K562 (cell line): Measurements from ENCODE around the gene PRR14. TPM values are rescaled to one million over a fixed set of nuclear protein-coding genes. Genes with fewer than 3 reads are reported as not detected.
A peak's percentile ranks its signal among the peaks of the same experiment; 100 is the strongest.

Experiments
- ADNP ChIP-seq: fragments of 200-800 bp; sonication (Bioruptor generic); IDR thresholded peaks from 2 replicates; pipeline ENCODE4 v1.6.1; 2016; ENCODE audit warnings: missing genetic modification characterization, missing compliant biosample characterization
- CBFA2T3 ChIP-seq: fragments of 450-650 bp; IDR thresholded peaks from 2 replicates; pipeline ENCODE4 v1.6.1; 2017
- CBX2 ChIP-seq: fragments of 200-600 bp; sonication (generic); IDR thresholded peaks from one replicate; pipeline ENCODE4 v1.6.1; 2012; ENCODE audit warnings: mild to moderate bottlenecking, low read length, inconsistent platforms; ENCODE audit not compliant: insufficient read depth, poor library complexity, severe bottlenecking
- ELF1 ChIP-seq: fragments of 200-800 bp; sonication (Bioruptor generic); IDR thresholded peaks from 2 replicates; pipeline ENCODE4 v1.6.1; 2016; ENCODE audit warnings: missing genetic modification characterization, missing compliant biosample characterization
- NCOA2 ChIP-seq, 2 experiments: fragments of 450-650 bp; IDR thresholded peaks; 2 replicates each; pipeline ENCODE4 v1.6.1; 2018; ENCODE audit warnings: mild to moderate bottlenecking in 2 of 2, moderate library complexity in 1 of 2; ENCODE audit not compliant: partially characterized antibody in 2 of 2
- NR4A1 ChIP-seq, 2 experiments: fragments of 250-450 bp in 1 of 2; fragments of 450-650 bp in 1 of 2; sonication (Bioruptor Pico) in 1 of 2; IDR thresholded peaks; 2 replicates each; pipeline versions ENCODE4 v1.4.0 to v1.6.1; 2016 to 2020; ENCODE audit warnings: mild to moderate bottlenecking in 2 of 2, missing compliant biosample characterization in 1 of 2, missing genetic modification characterization in 1 of 2, moderate library complexity in 1 of 2
- TAF1 ChIP-seq: IDR thresholded peaks from 2 replicates; pipeline ENCODE4 v1.6.1; 2011; ENCODE audit warnings: mild to moderate bottlenecking, low read length, moderate library complexity; ENCODE audit not compliant: insufficient read depth, control insufficient read depth, severe bottlenecking; ENCODE audit errors: extremely low read depth
- ZBTB17 ChIP-seq: fragments of 450-650 bp; formaldehyde crosslinking; IDR thresholded peaks from 2 replicates; pipeline ENCODE4 v1.4.0; 2020; ENCODE audit warnings: mild to moderate bottlenecking
- ZBTB7A ChIP-seq: IDR thresholded peaks from 2 replicates; pipeline ENCODE4 v1.6.1; 2011; ENCODE audit warnings: low read depth, mild to moderate bottlenecking, low read length, moderate library complexity, borderline replicate concordance; ENCODE audit not compliant: control insufficient read depth
- polyA plus RNA-seq, 8 experiments: library from polyadenylated mRNA; depleted of rRNA in 4 of 8; stranded (reverse) in 5 of 8; unstranded in 3 of 8; fragments of >200 nt; fragmentation: Nextera tagmentation in 2 of 8; fragmentation: Illumina TruSeq in 1 of 8; extraction: Ambion mirVana in 2 of 8; extraction: Trizol in 1 of 8; gene quantifications; 2 replicates each; pipeline versions ENCODE4 v1.2.1 to v1.2.3, GENCODE V29; 2011 to 2014; ENCODE audit warnings: inconsistent platforms in 1 of 8, missing spikeins in 1 of 8
- total RNA-seq, 7 experiments: library from RNA; depleted of rRNA in 6 of 7; stranded (reverse); fragments of >200 nt in 6 of 7; fragmentation: Illumina TruSeq in 2 of 7; extraction: Trizol in 2 of 7; gene quantifications; 2 replicates each; pipeline versions ENCODE4 v1.2.1 to v1.2.3, GENCODE V29; 2011 to 2021; ENCODE audit warnings: low replicate concordance in 1 of 7
- TF ChIP-seq, protein P1 (sequence below): fragments of 450-650 bp; IDR thresholded peaks from 2 replicates; pipeline ENCODE4 v1.6.1; 2016; ENCODE audit warnings: borderline replicate concordance
- TF ChIP-seq, protein P2 (sequence below): fragments of 450-650 bp; formaldehyde crosslinking; conservative IDR thresholded peaks from 2 replicates; pipeline ENCODE4 v1.4.0; 2022; ENCODE audit warnings: mild to moderate bottlenecking, missing genetic modification characterization
- TF ChIP-seq, protein P3 (sequence below): fragments of 200-400 bp; formaldehyde crosslinking; IDR thresholded peaks from 2 replicates; pipeline ENCODE4 v1.6.1; 2017; ENCODE audit warnings: mild to moderate bottlenecking, low read depth, low read length, moderate library complexity
- TF ChIP-seq, protein P4 (sequence below): fragments of 450-650 bp; conservative IDR thresholded peaks from 2 replicates; pipeline ENCODE4 v1.6.1; 2016; ENCODE audit warnings: missing genetic modification characterization, low read depth, mild to moderate bottlenecking, control low read depth, missing compliant biosample characterization
- TF ChIP-seq, protein P5 (sequence below): fragments of 450-650 bp; IDR thresholded peaks from 2 replicates; pipeline ENCODE4 v1.6.1; 2016; ENCODE audit warnings: missing biosample characterization, missing genetic modification characterization
- TF ChIP-seq, protein P6 (sequence below): fragments of 250-450 bp; sonication (Bioruptor Pico); IDR thresholded peaks from 2 replicates; pipeline ENCODE4 v1.4.0; 2020; ENCODE audit warnings: mild to moderate bottlenecking, moderate library complexity

PRR14 gene
- total and polyA plus RNA-seq, 9 of the 15 experiments (the other 6 are each of a cell fraction or from before 2014, with no cell fraction given): 2.2 to 63.1 (median 11.5) TPM

DNA sequence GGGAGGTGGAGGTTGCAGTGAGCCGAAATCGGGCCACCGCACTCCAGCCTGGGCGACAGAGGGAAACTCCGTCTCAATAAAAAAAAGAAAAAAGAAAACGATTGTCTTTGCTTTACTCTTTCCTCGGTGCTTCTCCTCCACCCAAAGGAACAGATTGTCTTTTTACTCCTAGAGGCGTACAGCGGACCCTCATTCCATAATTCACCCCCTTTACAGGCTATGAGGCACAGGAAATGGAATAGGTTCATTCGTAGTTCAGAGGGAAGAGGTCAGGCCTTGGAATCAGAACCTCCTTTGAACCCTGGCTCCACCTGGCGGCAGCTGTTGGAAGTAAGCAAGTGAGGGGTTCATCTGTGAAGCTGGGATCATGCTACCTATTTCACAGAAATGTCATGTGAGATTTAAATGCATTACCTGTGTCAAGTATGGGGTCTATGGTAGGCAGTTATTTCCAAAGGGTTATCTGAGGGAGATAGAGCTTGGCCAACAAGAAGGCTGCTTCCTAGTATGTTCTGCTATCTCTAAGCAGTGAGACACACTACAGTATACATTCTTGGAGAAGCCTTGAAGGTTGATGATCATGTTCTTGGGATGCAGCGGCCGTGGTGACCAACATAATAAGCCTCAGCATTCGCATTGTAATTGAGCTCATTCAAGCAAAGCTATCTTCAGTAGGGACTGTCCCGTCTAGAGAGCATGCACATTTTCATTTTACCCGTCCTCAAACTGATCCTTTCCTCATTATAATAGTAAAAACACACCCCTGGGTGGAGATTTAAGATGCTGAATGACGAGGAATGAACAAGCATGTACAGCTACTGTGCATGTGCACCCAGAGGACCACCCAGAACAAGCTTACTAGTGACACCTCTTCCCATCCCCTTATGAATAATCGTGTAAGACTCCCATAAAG, 21.9 kb upstream of the PRR14 start (continued):
- TF ChIP-seq, protein P1, sequence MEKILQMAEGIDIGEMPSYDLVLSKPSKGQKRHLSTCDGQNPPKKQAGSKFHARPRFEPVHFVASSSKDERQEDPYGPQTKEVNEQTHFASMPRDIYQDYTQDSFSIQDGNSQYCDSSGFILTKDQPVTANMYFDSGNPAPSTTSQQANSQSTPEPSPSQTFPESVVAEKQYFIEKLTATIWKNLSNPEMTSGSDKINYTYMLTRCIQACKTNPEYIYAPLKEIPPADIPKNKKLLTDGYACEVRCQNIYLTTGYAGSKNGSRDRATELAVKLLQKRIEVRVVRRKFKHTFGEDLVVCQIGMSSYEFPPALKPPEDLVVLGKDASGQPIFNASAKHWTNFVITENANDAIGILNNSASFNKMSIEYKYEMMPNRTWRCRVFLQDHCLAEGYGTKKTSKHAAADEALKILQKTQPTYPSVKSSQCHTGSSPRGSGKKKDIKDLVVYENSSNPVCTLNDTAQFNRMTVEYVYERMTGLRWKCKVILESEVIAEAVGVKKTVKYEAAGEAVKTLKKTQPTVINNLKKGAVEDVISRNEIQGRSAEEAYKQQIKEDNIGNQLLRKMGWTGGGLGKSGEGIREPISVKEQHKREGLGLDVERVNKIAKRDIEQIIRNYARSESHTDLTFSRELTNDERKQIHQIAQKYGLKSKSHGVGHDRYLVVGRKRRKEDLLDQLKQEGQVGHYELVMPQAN: no peak
- TF ChIP-seq ZBTB7A (no peak), CBFA2T3 (no peak), ELF1 (tag) (no peak), ZBTB17 (CRISPR knock-in tag) (no peak), CBX2 (no peak), TAF1 (no peak), NCOA2 (IDR thresholded peaks at IDR 0.05; ENCODE audit: partially characterized antibody in 2 of 2) (no peak), ADNP (tag) (no peak), NR4A1 (CRISPR knock-in tag; IDR thresholded peaks at IDR 0.05) (no peak), NR4A1 (tag; IDR thresholded peaks at IDR 0.05) (peak; percentile 73; the same call in 1 of the 2 replicates)
- TF ChIP-seq, protein P2, sequence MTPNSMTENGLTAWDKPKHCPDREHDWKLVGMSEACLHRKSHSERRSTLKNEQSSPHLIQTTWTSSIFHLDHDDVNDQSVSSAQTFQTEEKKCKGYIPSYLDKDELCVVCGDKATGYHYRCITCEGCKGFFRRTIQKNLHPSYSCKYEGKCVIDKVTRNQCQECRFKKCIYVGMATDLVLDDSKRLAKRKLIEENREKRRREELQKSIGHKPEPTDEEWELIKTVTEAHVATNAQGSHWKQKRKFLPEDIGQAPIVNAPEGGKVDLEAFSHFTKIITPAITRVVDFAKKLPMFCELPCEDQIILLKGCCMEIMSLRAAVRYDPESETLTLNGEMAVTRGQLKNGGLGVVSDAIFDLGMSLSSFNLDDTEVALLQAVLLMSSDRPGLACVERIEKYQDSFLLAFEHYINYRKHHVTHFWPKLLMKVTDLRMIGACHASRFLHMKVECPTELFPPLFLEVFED (CRISPR knock-in tag): no peak
- TF ChIP-seq, protein P3, sequence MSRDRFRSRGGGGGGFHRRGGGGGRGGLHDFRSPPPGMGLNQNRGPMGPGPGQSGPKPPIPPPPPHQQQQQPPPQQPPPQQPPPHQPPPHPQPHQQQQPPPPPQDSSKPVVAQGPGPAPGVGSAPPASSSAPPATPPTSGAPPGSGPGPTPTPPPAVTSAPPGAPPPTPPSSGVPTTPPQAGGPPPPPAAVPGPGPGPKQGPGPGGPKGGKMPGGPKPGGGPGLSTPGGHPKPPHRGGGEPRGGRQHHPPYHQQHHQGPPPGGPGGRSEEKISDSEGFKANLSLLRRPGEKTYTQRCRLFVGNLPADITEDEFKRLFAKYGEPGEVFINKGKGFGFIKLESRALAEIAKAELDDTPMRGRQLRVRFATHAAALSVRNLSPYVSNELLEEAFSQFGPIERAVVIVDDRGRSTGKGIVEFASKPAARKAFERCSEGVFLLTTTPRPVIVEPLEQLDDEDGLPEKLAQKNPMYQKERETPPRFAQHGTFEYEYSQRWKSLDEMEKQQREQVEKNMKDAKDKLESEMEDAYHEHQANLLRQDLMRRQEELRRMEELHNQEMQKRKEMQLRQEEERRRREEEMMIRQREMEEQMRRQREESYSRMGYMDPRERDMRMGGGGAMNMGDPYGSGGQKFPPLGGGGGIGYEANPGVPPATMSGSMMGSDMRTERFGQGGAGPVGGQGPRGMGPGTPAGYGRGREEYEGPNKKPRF: no peak
- TF ChIP-seq, protein P4, sequence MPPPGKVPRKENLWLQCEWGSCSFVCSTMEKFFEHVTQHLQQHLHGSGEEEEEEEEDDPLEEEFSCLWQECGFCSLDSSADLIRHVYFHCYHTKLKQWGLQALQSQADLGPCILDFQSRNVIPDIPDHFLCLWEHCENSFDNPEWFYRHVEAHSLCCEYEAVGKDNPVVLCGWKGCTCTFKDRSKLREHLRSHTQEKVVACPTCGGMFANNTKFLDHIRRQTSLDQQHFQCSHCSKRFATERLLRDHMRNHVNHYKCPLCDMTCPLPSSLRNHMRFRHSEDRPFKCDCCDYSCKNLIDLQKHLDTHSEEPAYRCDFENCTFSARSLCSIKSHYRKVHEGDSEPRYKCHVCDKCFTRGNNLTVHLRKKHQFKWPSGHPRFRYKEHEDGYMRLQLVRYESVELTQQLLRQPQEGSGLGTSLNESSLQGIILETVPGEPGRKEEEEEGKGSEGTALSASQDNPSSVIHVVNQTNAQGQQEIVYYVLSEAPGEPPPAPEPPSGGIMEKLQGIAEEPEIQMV (tag): no peak
- TF ChIP-seq, protein P5, sequence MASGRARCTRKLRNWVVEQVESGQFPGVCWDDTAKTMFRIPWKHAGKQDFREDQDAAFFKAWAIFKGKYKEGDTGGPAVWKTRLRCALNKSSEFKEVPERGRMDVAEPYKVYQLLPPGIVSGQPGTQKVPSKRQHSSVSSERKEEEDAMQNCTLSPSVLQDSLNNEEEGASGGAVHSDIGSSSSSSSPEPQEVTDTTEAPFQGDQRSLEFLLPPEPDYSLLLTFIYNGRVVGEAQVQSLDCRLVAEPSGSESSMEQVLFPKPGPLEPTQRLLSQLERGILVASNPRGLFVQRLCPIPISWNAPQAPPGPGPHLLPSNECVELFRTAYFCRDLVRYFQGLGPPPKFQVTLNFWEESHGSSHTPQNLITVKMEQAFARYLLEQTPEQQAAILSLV: no peak
- TF ChIP-seq, protein P6, sequence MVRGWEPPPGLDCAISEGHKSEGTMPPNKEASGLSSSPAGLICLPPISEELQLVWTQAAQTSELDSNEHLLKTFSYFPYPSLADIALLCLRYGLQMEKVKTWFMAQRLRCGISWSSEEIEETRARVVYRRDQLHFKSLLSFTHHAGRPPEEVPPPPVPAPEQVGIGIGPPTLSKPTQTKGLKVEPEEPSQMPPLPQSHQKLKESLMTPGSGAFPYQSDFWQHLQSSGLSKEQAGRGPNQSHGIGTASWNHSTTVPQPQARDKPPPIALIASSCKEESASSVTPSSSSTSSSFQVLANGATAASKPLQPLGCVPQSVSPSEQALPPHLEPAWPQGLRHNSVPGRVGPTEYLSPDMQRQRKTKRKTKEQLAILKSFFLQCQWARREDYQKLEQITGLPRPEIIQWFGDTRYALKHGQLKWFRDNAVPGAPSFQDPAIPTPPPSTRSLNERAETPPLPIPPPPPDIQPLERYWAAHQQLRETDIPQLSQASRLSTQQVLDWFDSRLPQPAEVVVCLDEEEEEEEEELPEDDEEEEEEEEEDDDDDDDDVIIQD: no peak
